Fibroblast of skin of left biceps (primary cell): Measurements from ENCODE around the gene NXPH3.

Experiments
- DNase-seq, 2 experiments: peaks; one replicate each; pipeline ENCODE4 v3.0.0-alpha.2; 2013; ENCODE audit warnings: low read depth in 2 of 2

Gene NXPH3

DNA sequence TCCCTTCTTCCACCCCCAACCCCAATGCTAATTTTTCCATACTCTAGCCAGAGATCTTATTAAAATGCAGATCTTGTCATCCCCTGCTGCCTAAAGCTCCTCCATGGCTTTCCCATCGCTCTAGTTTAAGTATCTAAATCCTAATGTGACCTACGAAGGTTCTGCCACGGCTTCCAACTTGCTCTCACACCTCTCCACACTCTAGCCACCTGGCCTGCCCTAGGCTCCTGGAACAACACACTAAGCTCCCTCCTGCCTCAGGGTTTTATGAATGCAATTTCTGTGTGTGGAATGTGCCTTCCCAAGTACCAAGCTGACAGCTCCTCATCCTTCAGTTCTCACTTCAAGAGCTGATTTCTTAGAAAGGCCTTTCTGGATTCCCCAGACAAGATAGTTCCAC is 16.6 kb downstream of the NXPH3 start:
- DNase-seq = no peak

DNA sequence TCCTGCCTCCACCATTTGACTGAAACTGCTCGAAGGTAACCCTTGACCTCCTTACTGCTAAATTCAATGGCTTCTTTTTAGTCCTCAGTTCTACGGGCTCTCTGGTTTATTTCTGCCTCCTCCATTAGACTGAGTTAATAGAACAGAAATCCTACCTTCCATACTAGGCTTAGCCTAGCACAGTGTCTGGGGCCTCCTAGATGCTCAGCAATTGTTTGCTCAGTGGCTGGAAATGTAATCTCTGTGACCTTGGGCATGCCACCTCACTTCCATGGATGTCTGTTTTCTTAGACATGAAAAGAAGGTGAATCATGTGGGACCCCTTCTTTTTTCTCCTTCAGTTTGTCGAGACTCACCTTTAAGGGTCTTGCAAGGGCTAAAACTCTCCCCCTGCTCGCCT is 19.7 kb downstream of the NXPH3 start:
- DNase-seq = no peak

GRCh38 chr17:49595980-49596379 is 20.3 kb downstream of the NXPH3 start:
- DNase-seq = no peak

- DNase-seq = no peak
These were observed 21.1 kb downstream of the NXPH3 start for GRCh38 chr17:49596613-49597244.

GRCh38 chr17:49597436-49597835 is 21.8 kb downstream of the NXPH3 start:
- no peak for DNase-seq

DNA sequence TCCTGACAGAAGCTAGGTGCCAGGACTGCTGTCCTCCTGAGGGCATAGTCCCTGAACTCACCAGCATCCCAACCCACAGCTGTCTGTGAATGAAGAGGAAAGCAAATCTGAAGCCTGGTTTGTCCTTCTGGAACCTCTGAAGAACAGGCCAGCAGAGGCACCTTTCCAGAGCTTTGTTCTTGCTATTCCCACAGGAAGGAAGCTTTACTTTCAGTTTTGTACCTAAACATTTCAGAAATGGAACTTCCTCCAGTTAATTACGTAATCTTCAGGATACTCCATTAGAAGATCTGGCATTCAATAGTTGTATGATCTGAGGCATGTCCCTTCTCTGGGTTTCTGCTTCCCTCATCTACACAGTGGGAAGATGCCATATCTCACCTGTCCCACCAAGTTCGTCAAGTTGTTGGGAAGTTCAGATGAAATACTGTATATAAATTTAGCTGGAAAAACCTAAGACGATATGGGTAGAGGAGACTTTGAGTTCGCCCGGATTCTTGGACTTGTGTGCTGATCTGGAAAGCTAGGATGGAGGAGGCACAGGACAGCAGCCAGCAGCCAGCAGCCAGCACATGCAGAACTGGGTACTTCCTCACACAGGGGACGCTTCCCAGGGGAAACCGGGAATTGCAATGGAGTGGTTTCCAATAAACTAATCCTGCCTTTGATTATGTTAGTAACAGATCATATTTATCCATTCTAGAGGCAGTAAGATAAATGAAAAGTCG is 22.4 kb downstream of the NXPH3 start:
- no peak for DNase-seq

DNA sequence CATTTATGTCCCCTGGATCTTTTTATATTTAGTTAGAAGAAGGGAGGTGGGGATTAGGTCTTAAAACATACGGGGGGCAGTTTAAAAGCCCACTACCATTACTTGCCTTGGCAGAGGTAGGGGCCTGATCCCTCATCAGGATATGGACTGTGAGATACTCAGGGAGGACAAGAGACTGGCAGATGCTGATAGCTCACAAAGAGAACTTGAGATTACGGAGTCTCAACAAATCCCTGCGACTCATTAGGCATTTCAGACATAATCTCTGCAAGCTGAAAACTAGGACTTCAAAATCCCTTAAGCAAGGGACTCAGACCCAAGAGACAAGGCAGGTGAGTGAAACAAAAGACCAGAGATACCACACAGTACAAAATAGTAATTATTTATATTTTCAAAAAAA is 23.2 kb downstream of the NXPH3 start:
- DNase-seq = no peak

GRCh38 chr17:49600949-49601348 is 25.3 kb downstream of the NXPH3 start:
- DNase-seq = no peak

GRCh38 chr17:49602783-49603182 is 27.1 kb downstream of the NXPH3 start:
- no peak for DNase-seq

GRCh38 chr17:49603238-49603637 is 27.6 kb downstream of the NXPH3 start:
- no peak for DNase-seq

DNA sequence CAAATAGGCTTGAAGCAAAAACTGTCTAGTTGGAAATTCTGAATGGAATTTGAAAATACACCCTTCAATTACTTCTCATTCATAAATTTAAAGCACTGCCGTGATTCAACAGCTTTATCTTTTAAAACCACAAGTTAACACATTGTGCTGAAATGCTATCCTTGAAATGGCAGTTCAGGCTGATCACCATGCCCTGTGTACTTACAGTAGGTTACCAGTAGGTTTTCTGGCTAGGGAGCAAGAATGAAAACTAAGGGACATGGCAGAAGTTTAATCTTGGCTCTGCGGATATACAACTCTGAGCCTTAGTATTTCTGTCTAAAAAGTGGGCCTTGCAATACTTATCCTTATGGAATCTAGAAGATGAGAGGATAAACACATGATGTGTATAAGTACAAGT is 28.0 kb downstream of the NXPH3 start:
- DNase-seq = no peak

- DNase-seq = no peak
These were observed 28.7 kb downstream of the NXPH3 start for GRCh38 chr17:49604314-49604869.

DNA sequence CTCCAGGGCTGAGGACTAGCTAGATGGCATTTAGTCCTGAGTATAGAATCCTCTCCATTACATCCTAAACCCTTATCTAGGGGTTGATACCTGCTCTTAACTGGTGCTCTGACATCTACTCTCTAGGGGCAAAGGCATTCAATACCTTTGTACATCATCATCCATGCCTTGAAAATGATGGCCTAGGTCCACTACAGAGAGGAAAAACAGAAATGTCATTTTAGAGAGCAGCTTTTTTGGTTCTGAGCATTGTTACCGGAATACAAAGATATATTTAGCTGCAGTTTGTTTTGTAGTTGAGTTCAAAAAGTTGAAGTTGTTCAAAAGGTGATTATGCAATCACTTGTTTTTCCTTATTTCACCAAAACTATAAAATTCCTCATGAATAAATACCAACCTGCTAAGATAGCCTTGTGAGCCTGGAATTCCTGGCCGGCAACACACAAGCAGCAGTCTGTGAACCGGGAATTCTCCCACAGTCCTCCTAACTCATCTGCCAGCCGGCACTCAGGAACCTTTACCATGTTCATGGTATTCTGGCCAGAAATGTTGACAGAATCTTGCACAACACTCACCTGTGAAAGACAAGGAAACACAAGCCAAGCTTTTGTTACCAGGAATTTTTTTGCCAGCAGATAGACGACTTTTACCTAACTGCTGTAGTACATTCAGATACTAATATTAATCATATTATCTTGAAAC is 35.4 kb downstream of the NXPH3 start:
- no peak for DNase-seq

- DNase-seq = no peak
These were observed 37.1 kb downstream of the NXPH3 start for GRCh38 chr17:49612726-49613125.

- no peak for DNase-seq
These were observed 37.6 kb downstream of the NXPH3 start for GRCh38 chr17:49613182-49613800.

DNA sequence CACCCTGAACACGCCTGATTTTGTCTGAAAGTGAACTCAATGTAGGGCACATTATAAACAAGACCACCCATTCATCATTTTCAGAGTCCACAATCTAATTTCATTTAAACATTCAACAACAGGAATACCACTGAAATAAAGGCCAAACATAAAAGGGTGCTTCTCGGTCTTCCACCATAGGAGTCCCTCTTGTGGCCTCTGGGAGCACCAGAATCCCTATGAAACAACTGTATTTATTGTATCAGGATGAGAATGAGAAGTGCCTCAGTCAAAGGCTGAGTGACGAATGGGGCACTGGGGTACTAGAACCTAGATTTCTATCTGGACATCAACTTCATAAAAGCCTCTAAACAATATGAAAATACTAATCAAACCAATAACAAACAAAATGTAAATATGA is 40.4 kb downstream of the NXPH3 start:
- DNase-seq = no peak

- peak; percentile 63 to 67 for DNase-seq
These were observed 41.0 kb downstream of the NXPH3 start for GRCh38 chr17:49616601-49617131.

- DNase-seq = no peak
These were observed 42.4 kb downstream of the NXPH3 start for GRCh38 chr17:49618028-49618611.

GRCh38 chr17:49621420-49621819 is 45.7 kb downstream of the NXPH3 start:
- DNase-seq = no peak

DNA sequence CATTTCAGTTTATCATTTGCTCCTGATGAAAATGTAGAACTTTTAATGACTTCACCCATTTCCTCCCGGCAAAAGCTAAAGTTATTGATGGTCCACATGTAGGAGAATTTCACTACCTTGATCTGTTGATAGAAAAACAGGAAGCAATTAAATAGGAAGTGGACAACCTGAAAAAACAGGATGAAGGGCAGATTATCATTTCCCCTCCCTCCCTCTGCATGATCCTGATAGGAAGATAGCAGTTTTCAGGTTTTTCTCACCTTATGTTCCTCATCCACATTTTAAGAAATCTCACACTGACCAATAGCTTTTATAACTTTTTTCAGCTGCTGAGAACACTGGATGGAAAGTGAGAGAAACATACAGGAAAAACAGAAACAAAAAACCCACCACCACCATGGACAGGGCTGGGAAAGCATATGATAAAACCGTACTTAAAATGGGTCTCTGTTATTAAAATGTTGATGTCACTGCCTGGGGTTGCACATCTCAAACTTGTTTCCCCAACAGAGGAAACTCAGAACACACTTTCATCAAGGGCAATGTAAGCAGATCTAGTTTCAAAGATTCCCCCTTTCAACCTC is 46.4 kb downstream of the NXPH3 start:
- DNase-seq = no peak

GRCh38 chr17:49624896-49625295 is 49.2 kb downstream of the NXPH3 start:
- no peak for DNase-seq
